Suprapubic skin (tissue), 4 donors: Measurements from ENCODE around the gene RBM47. TPM values are rescaled to one million over a fixed set of nuclear protein-coding genes. Genes with fewer than 3 reads are reported as not detected.
"Not testable (repeated sequence)": the region's sequence is repeated elsewhere in the genome, so short reads cannot be mapped to it uniquely, and the experiment has no call there.

Source experiments
- DNase-seq, 2 donors: peaks; one replicate each; pipeline ENCODE4 v3.0.0-alpha.2; 2019; ENCODE audit warnings: low spot score in 2 of 2
- H3K27ac ChIP-seq: fragments of 200-600 bp; sonication (generic); one replicate; pipeline ENCODE4 v1.5.1; 2019
- H3K27me3 ChIP-seq: fragments of 200-600 bp; sonication (generic); one replicate; pipeline ENCODE4 v1.5.1; 2019
- H3K36me3 ChIP-seq: fragments of 200-600 bp; sonication (generic); one replicate; pipeline ENCODE4 v1.5.1; 2019
- H3K4me1 ChIP-seq: fragments of 200-600 bp; sonication (generic); one replicate; pipeline ENCODE4 v1.5.1; 2019
- H3K4me3 ChIP-seq: fragments of 200-600 bp; sonication (generic); one replicate; pipeline ENCODE4 v1.5.1; 2019; ENCODE audit warnings: mild to moderate bottlenecking
- H3K9me3 ChIP-seq: fragments of 200-600 bp; sonication (generic); one replicate; pipeline ENCODE4 v1.5.1; 2019
- EP300 ChIP-seq: sonication (generic); formaldehyde crosslinking; IDR thresholded peaks from one replicate; pipeline ENCODE4 v1.6.1; 2017; ENCODE audit warnings: antibody characterized with exemption
- POLR2A ChIP-seq, 2 donors: fragments of 450-650 bp; IDR thresholded peaks; one replicate each; pipeline ENCODE4 v1.6.1; 2017; ENCODE audit warnings: antibody characterized with exemption in 2 of 2, mild to moderate bottlenecking in 2 of 2, moderate library complexity in 2 of 2
- POLR2AphosphoS5 ChIP-seq, 3 donors: sonication (generic); formaldehyde crosslinking; IDR thresholded peaks; one replicate each; pipeline ENCODE4 v1.6.1; 2017; ENCODE audit warnings: antibody characterized with exemption in 3 of 3
- WGBS: methylation state at CpG from one replicate; pipeline ENCODE4 v1.1.5; 2018; 5-methylcytosine and 5-hydroxymethylcytosine counted together
- total RNA-seq, 4 donors: library from RNA; depleted of rRNA; stranded (reverse); fragments of >200 nt; gene quantifications; one replicate each; pipeline ENCODE4 v1.1.0, GENCODE V29; 2016
- TF ChIP-seq, protein P1 (sequence below), 2 donors: fragments of 200-600 bp in 1 of 2; fragments of 450-650 bp in 1 of 2; sonication (generic) in 1 of 2; IDR thresholded peaks; one replicate each; pipeline ENCODE4 v1.5.1; 2016 to 2019; ENCODE audit warnings: antibody characterized with exemption in 2 of 2, mild to moderate bottlenecking in 1 of 2, moderate library complexity in 1 of 2

RBM47 gene
- total RNA-seq, 4 donors from 2014 or later = 40.2 to 286 (median 47.4) TPM

DNA sequence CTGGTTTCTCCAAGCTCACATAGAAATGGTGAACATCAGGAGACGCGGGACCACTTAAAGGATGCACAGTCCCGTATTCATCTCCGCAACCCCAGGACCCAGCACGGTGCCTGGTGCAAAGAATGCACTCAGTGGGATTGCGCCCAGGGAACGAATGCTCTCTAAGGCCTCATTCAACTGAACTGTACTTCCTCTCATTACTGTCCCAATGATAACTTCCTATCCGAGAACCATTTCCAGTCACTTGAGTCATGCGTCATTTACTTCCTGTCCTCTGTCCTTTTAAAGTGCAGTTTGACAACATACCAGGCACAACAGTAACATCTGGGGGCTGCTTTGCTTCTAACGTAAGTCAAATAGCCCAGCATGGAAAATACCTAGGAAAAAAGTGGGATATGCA is 75.7 kb downstream of the RBM47 start:
- peaks cover 16% of the 10 kb centered on the region for H3K4me1 ChIP-seq
- WGBS = 77% methylated on average over 10 of the region's 10 CpGs

DNA sequence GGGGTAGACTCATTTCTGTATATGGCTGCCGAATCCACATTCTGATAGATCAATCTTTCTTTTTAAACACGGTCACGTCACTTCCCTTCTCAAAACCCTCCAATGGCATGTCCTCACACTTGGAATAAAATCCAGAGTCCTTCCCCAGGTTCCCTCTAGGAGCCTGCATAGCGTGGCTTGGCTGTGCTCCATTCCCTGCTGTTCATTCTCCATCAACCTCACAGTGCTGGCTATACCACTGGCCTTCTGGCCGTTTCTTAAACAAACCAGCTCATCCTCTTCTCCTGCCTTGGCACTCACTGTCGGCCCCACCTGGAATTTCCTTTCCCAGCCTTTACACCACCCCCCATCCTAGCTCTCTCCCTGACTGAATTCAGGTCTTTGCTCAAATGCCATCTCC is 77.1 kb downstream of the RBM47 start:
- TF ChIP-seq, protein P1, sequence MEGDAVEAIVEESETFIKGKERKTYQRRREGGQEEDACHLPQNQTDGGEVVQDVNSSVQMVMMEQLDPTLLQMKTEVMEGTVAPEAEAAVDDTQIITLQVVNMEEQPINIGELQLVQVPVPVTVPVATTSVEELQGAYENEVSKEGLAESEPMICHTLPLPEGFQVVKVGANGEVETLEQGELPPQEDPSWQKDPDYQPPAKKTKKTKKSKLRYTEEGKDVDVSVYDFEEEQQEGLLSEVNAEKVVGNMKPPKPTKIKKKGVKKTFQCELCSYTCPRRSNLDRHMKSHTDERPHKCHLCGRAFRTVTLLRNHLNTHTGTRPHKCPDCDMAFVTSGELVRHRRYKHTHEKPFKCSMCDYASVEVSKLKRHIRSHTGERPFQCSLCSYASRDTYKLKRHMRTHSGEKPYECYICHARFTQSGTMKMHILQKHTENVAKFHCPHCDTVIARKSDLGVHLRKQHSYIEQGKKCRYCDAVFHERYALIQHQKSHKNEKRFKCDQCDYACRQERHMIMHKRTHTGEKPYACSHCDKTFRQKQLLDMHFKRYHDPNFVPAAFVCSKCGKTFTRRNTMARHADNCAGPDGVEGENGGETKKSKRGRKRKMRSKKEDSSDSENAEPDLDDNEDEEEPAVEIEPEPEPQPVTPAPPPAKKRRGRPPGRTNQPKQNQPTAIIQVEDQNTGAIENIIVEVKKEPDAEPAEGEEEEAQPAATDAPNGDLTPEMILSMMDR (IDR thresholded peaks at IDR 0.05) = no peak
- TF ChIP-seq POLR2A (IDR thresholded peaks at IDR 0.05) (no peak), POLR2AphosphoS5 (IDR thresholded peaks at IDR 0.05) (no peak), EP300 (no peak)
- H3K4me1 ChIP-seq = peaks cover 16% of the 10 kb centered on the region

More for the DNA sequence above, 75.7 kb downstream of the RBM47 start:
- TF ChIP-seq POLR2A (IDR thresholded peaks at IDR 0.05) = no peak
- no peak for TF ChIP-seq EP300
- TF ChIP-seq POLR2AphosphoS5 (IDR thresholded peaks at IDR 0.05) = no peak
- TF ChIP-seq, protein P1 (IDR thresholded peaks at IDR 0.05) = no peak
- peak overlapping the region; percentile 37 for H3K27ac ChIP-seq
- no peak for DNase-seq
- H3K4me3 ChIP-seq = no peak overlapping the region
- H3K36me3 ChIP-seq = no peaks in the 10 kb centered on the region
- H3K9me3 ChIP-seq = no peaks in the 10 kb centered on the region
- H3K27me3 ChIP-seq = no peaks in the 10 kb centered on the region

DNA sequence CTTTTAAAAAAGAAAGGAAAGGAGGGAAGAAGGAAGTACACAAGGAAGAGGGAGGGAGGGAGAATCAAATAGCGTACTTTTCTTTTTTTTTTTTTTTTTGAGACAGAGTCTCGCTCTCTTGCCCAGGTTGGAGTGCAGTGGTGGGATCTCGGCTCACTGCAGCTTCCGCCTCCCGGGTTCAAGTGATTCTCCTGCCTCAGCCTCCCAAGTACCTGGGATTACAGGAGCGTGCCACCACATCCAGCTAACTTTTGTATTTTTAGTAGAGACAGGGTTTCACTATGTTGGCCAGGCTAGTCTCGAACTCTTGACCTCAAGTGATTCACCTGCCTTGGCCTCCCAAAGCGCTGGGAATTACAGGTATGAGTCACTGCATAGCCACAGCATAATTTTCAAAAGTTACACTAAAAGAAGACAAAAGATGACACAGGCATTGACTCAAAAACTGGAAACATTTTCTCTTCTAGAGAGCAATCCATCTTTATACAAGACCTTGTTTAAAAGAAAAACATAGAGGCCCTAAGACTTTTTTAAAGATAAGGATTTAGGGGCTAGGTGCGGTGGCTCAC is 78.0 kb downstream of the RBM47 start:
- not testable (repeated sequence) for H3K36me3 ChIP-seq, H3K9me3 ChIP-seq, H3K27me3 ChIP-seq, DNase-seq
- peaks cover 16% of the 10 kb centered on the region for H3K4me1 ChIP-seq
- WGBS = 67% methylated on average over 9 of the region's 9 CpGs
- peak overlapping the region; percentile 30 for H3K4me3 ChIP-seq
- H3K27ac ChIP-seq = peak overlapping the region; percentile 76

More for the DNA sequence above, 77.1 kb downstream of the RBM47 start:
- Histone ChIP-seq H3K9me3 (no peaks in the 10 kb centered on the region), H3K27me3 (no peaks in the 10 kb centered on the region), H3K36me3 (no peaks in the 10 kb centered on the region), H3K4me3 (no peak overlapping the region), H3K27ac (no peak overlapping the region)
- DNase-seq = no peak
- 63% methylated on average over 6 of the region's 6 CpGs for WGBS

DNA sequence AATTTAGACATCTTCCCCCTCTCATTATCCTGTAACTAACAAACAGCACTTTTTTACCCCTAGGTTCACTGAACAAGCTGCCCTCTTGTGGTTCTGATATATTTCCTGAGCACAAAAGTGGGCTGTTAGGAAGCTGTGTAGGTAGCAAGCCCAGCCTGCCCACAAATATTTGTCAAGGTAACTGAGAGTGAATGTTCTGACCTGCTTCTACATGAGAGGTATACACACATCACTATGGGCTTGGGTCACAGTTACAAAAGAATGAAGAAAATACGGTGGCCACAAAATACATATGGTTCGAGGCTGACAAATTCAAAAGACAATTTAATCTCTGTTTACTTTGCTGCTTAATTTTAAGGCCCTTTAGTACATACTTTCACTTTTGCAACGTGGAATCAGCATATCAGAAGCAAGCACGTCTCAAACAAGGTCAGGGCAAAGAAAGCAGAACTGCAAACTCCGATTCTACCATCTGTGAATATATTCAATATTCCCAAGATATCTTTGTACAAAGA is 78.7 kb downstream of the RBM47 start:
- no peak for DNase-seq

DNA sequence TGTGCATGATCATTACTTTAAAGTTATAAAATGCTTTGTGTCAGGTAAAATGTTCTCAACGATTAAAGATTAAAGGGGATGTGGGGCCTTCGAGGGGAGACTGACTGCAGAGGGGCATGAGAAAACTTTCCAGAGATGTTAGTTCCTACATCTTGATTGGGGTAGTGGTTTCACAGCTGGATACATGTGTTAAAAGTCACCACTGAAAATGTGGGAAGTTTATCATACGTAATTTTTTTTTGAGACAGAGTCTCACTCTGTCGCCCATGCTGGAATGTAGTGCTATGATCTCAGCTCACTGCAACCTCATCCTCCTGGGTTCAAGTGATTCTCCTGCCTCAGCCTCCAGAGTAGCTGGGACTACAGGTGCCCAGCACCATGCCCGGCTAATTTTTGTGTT is 79.5 kb downstream of the RBM47 start:
- H3K9me3 ChIP-seq = no peaks in the 10 kb centered on the region
- H3K4me3 ChIP-seq = no peak overlapping the region
- peaks cover 16% of the 10 kb centered on the region for H3K4me1 ChIP-seq
- peak overlapping the region; percentile 76 for H3K27ac ChIP-seq
- WGBS = 82% methylated on average over 5 of the region's 5 CpGs
- no peak for DNase-seq
- H3K36me3 ChIP-seq = no peaks in the 10 kb centered on the region
- no peaks in the 10 kb centered on the region for H3K27me3 ChIP-seq
- TF ChIP-seq EP300 (no peak), POLR2AphosphoS5 (IDR thresholded peaks at IDR 0.05) (no peak), POLR2A (IDR thresholded peaks at IDR 0.05) (no peak)
- TF ChIP-seq, protein P1 (IDR thresholded peaks at IDR 0.05) = no peak

More for the DNA sequence above, 78.7 kb downstream of the RBM47 start:
- no peaks in the 10 kb centered on the region for H3K27me3 ChIP-seq
- 9% methylated on average over 5 of the region's 5 CpGs for WGBS
- H3K27ac ChIP-seq = peak overlapping the region; percentile 76
- no peak for TF ChIP-seq EP300
- TF ChIP-seq, protein P1 (IDR thresholded peaks at IDR 0.05) = no peak
- no peak for TF ChIP-seq POLR2A (IDR thresholded peaks at IDR 0.05)
- no peak for TF ChIP-seq POLR2AphosphoS5 (IDR thresholded peaks at IDR 0.05)
- peaks cover 16% of the 10 kb centered on the region for H3K4me1 ChIP-seq
- H3K4me3 ChIP-seq = peak overlapping the region; percentile 30
- no peaks in the 10 kb centered on the region for H3K36me3 ChIP-seq
- H3K9me3 ChIP-seq = no peaks in the 10 kb centered on the region
